Measurements from ENCODE around the gene RPS2.

DNA sequence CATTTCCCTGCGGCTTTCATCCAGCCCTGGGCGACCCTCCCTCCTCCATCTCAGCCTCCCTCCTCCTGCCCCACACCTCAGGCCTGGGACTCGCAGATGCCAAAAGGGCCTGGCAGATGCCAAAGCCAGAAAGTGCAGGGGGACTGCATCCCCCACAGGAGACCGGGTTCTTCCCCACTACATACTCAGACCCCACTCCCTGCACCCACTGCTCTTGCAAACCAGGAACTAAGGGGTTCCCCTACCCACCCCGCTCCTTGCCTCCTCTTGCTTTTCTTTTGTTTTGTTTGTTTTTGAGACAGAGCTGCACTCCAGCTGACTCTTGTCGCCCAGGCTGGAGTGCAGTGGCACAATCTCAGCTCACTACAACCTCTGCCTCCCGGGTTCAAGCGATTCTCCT lies 49.6 kb downstream of the RPS2 start:
- TF ChIP-seq EZH2phosphoT487 (IDR thresholded peaks at IDR 0.05; ENCODE audit: low read depth, severe bottlenecking, unreplicated experiment) (no peak), EZH2 (IDR thresholded peaks at IDR 0.05; ENCODE audit: borderline replicate concordance) (no peak)
- TF ChIP-seq, protein P1, sequence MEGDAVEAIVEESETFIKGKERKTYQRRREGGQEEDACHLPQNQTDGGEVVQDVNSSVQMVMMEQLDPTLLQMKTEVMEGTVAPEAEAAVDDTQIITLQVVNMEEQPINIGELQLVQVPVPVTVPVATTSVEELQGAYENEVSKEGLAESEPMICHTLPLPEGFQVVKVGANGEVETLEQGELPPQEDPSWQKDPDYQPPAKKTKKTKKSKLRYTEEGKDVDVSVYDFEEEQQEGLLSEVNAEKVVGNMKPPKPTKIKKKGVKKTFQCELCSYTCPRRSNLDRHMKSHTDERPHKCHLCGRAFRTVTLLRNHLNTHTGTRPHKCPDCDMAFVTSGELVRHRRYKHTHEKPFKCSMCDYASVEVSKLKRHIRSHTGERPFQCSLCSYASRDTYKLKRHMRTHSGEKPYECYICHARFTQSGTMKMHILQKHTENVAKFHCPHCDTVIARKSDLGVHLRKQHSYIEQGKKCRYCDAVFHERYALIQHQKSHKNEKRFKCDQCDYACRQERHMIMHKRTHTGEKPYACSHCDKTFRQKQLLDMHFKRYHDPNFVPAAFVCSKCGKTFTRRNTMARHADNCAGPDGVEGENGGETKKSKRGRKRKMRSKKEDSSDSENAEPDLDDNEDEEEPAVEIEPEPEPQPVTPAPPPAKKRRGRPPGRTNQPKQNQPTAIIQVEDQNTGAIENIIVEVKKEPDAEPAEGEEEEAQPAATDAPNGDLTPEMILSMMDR (IDR thresholded peaks at IDR 0.05; ENCODE audit: poor library complexity) = no peak
